Neutrophil (primary cell): Measurements from ENCODE around the gene FLII.

Experiments
- H3K27ac ChIP-seq: fragments of 200-600 bp; sonication (generic); 2 replicates; pipeline ENCODE4 v1.5.1; 2016; ENCODE audit warnings: mild to moderate bottlenecking, moderate library complexity
- H3K27me3 ChIP-seq: fragments of 200-600 bp; sonication (generic); 2 replicates; pipeline ENCODE4 v1.6.0; 2016; ENCODE audit warnings: mild to moderate bottlenecking
- H3K36me3 ChIP-seq: fragments of 200-600 bp; sonication (generic); 2 replicates; pipeline ENCODE4 v1.5.1; 2017
- H3K4me1 ChIP-seq, 2 experiments: fragments of 200-600 bp in 1 of 2; sonication (generic) in 1 of 2; 1 replicate in 1 of 2; 2 replicates in 1 of 2; pipeline versions ENCODE4 v1.5.1 to v1.6.1; 2013 to 2016; ENCODE audit warnings: low read depth in 1 of 2, low read length in 1 of 2, mild to moderate bottlenecking in 1 of 2, moderate library complexity in 1 of 2; ENCODE audit not compliant: control insufficient read depth in 1 of 2, insufficient read depth in 1 of 2
- H3K4me3 ChIP-seq, 2 experiments: fragments of 200-600 bp in 1 of 2; sonication (generic) in 1 of 2; 1 replicate in 1 of 2; 2 replicates in 1 of 2; pipeline ENCODE4 v1.5.1; 2013 to 2016; ENCODE audit warnings: low read depth in 1 of 2, low read length in 1 of 2, mild to moderate bottlenecking in 1 of 2, moderate library complexity in 1 of 2
- H3K9me3 ChIP-seq: fragments of 200-600 bp; sonication (generic); 2 replicates; pipeline ENCODE4 v1.5.1; 2016
- TF ChIP-seq, protein P1 (sequence below): fragments of 200-600 bp; sonication (generic); IDR thresholded peaks from 2 replicates; pipeline ENCODE4 v1.5.1; 2016; ENCODE audit warnings: antibody characterized with exemption

Gene FLII

DNA sequence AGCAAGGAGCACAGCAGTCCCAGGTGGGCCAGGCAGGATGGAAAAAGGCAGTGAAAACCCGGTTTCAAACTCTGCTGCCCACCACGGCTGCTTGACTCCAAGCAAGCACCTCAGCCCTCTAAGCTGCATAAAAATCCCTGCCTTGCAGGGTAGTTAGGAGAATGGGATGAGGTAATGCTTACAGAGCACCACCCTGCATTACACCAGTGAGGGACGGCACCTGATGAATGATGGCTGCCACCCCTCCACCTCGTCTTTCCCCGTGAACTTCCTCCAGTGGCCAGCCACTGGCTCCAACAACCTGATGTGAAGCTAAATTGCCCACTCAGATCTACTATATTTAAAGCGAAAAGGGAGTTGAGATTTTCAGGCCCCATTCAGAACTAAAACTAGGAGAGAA, 23.2 kb upstream of the FLII start:
- no peaks in the 10 kb centered on the region for H3K9me3 ChIP-seq
- no peaks in the 10 kb centered on the region for H3K27me3 ChIP-seq
- TF ChIP-seq, protein P1, sequence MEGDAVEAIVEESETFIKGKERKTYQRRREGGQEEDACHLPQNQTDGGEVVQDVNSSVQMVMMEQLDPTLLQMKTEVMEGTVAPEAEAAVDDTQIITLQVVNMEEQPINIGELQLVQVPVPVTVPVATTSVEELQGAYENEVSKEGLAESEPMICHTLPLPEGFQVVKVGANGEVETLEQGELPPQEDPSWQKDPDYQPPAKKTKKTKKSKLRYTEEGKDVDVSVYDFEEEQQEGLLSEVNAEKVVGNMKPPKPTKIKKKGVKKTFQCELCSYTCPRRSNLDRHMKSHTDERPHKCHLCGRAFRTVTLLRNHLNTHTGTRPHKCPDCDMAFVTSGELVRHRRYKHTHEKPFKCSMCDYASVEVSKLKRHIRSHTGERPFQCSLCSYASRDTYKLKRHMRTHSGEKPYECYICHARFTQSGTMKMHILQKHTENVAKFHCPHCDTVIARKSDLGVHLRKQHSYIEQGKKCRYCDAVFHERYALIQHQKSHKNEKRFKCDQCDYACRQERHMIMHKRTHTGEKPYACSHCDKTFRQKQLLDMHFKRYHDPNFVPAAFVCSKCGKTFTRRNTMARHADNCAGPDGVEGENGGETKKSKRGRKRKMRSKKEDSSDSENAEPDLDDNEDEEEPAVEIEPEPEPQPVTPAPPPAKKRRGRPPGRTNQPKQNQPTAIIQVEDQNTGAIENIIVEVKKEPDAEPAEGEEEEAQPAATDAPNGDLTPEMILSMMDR: no peak
- H3K36me3 ChIP-seq: peaks cover 98% of the 10 kb centered on the region
- no peak overlapping the region for H3K27ac ChIP-seq
- H3K4me1 ChIP-seq: no peaks in the 10 kb centered on the region
- H3K4me3 ChIP-seq: no peak overlapping the region

DNA sequence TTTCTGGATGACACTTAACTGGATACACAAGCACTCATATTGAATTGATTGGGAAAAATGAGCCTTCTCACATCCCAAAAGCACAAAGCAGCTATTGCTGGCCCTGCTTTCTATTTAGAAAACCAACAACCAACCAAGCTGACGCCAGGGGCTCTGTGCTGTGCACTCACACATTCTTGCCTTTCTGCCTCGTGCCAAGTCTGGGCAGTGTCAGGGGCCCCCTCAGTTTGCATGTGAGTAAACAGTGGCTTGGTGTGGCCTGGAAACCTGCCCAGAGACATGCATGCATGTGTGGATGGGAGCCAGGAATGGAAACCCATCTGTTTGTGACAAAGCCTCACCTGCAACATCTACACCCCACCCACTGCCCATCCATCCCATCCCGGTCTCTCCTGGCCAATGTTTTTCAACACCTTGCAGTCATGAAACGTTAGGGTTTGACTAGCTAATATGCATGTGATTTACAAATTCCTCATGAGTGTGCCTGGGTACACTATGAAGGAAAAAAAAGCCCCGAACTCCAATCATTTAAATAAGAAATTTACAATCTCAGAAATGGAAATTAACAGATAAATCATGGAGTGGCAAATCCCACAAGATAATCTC, 22.3 kb upstream of the FLII start:
- H3K27ac ChIP-seq: no peak overlapping the region
- no peaks in the 10 kb centered on the region for H3K27me3 ChIP-seq
- H3K36me3 ChIP-seq: peaks cover 100% of the 10 kb centered on the region
- H3K4me3 ChIP-seq: no peak overlapping the region
- no peaks in the 10 kb centered on the region for H3K4me1 ChIP-seq
- TF ChIP-seq, protein P1: no peak
- no peaks in the 10 kb centered on the region for H3K9me3 ChIP-seq

DNA sequence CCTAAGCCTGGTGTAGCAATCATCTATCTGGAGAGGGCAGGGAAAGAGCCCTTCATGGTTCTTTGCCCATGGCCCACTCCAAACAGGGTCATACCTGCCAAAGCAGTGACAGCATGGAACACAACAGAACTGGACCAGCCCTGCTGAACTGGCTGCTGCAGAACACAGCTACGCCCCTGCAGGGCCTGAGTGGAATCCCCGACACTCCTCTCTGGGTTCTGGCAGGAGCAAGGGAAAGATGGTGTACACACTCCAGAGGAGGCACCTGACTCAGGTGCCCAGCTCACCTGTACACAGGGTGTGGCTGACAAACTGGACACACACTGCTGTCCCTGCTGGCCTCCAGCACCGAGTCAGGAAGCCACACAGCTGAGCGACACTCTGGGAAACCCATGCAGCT, 21.7 kb upstream of the FLII start:
- H3K4me1 ChIP-seq: no peaks in the 10 kb centered on the region
- TF ChIP-seq, protein P1: no peak
- no peaks in the 10 kb centered on the region for H3K27me3 ChIP-seq
- no peaks in the 10 kb centered on the region for H3K9me3 ChIP-seq
- H3K36me3 ChIP-seq: peaks cover 100% of the 10 kb centered on the region
- H3K4me3 ChIP-seq: no peak overlapping the region
- no peak overlapping the region for H3K27ac ChIP-seq

DNA sequence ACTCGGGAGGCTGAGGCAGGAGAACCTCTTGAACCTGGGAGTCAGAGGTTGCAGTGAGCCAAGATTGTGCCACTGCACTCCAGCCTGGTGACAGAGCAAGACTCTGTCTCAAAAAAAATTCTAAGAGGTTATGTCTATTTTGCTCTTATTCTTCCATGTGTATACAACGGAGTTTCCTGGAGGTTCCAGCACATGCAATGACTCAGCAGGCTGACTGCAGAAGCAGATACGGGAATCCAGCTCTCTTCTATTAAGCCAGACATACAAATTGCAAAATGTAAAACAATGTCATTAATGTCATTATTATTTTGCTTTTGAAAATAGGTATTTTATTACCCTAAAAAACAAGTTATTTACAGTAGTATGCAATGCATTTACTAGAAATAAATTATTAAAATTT, 20.3 kb upstream of the FLII start:
- H3K36me3 ChIP-seq: peaks cover 98% of the 10 kb centered on the region
- no peaks in the 10 kb centered on the region for H3K9me3 ChIP-seq
- TF ChIP-seq, protein P1: no peak
- H3K4me3 ChIP-seq: no peak overlapping the region
- no peaks in the 10 kb centered on the region for H3K27me3 ChIP-seq
- H3K27ac ChIP-seq: no peak overlapping the region
- H3K4me1 ChIP-seq: no peaks in the 10 kb centered on the region

DNA sequence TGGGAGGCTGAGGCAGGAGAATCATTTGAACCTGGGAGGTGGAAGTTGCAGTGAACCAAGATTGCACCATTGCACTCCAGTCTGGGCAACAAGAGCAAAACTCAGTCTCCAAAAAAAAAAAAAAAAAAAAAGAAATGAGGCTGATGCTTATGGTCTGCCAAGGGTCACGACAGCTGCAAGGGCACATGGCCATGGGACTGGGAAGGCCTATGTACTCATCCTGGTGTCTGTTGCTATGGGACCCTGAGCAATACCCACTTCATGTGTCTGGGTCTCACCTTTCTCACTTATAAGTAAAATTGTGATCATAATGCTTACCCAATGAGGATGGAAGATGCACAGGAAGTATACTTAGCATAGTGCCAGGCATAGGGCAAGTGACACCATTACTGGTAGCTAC, 18.5 kb upstream of the FLII start:
- Histone ChIP-seq H3K27ac (no peak overlapping the region), H3K27me3 (no peaks in the 10 kb centered on the region), H3K36me3 (peaks cover 98% of the 10 kb centered on the region), H3K4me1 (no peaks in the 10 kb centered on the region), H3K4me3 (no peak overlapping the region), H3K9me3 (no peaks in the 10 kb centered on the region)
- TF ChIP-seq, protein P1: no peak
